Spleen (tissue), 11 donors: ENCODE data around the gene CORO6. TPM values are rescaled to one million over a fixed set of nuclear protein-coding genes. Genes with fewer than 3 reads are reported as not detected.

ENCODE experiments used
- DNase-seq: peaks from one replicate; pipeline ENCODE4 v3.0.0-alpha.2; 2020
- H3K27ac ChIP-seq, 8 donors: fragments of 200-600 bp; sonication (generic) in 7 of 8; 1 replicate in 4 of 8; 2 replicates in 4 of 8; pipeline versions ENCODE4 v1.5.0 to v1.8.0; 2016 to 2021; ENCODE audit warnings: inconsistent platforms in 4 of 8, mild to moderate bottlenecking in 4 of 8, moderate library complexity in 1 of 8
- H3K27me3 ChIP-seq, 7 donors: fragments of 200-600 bp; sonication (generic) in 6 of 7; replicated peaks in 1 of 7; 1 replicate in 4 of 7; 2 replicates in 3 of 7; pipeline versions ENCODE4 v1.5.0 to v1.8.0; 2016 to 2021; ENCODE audit warnings: inconsistent platforms in 3 of 7, mild to moderate bottlenecking in 1 of 7
- H3K36me3 ChIP-seq, 6 donors: fragments of 200-600 bp; sonication (generic) in 5 of 6; 1 replicate in 4 of 6; 2 replicates in 2 of 6; pipeline versions ENCODE4 v1.5.0 to v1.8.0; 2016 to 2021; ENCODE audit warnings: inconsistent platforms in 2 of 6
- H3K4me1 ChIP-seq, 6 donors: fragments of 200-600 bp; sonication (generic) in 5 of 6; 1 replicate in 3 of 6; 2 replicates in 3 of 6; pipeline versions ENCODE4 v1.5.0 to v1.8.0; 2016 to 2021; ENCODE audit warnings: inconsistent platforms in 3 of 6
- H3K4me3 ChIP-seq, 8 donors: fragments of 200-600 bp; sonication (generic) in 7 of 8; 1 replicate in 4 of 8; 2 replicates in 4 of 8; pipeline versions ENCODE4 v1.5.0 to v1.8.0; 2016 to 2021; ENCODE audit warnings: inconsistent platforms in 4 of 8, mild to moderate bottlenecking in 4 of 8, moderate library complexity in 2 of 8
- H3K9me3 ChIP-seq, 8 donors: fragments of 200-600 bp; sonication (generic) in 7 of 8; 1 replicate in 4 of 8; 2 replicates in 4 of 8; pipeline versions ENCODE4 v1.5.0 to v1.8.0; 2016 to 2021; ENCODE audit warnings: inconsistent platforms in 4 of 8
- POLR2A ChIP-seq, 3 donors: fragments of 450-650 bp; IDR thresholded peaks; one replicate each; pipeline ENCODE4 v1.5.1; 2017; ENCODE audit warnings: antibody characterized with exemption in 3 of 3, mild to moderate bottlenecking in 1 of 3
- POLR2AphosphoS5 ChIP-seq, 3 donors: sonication (generic); formaldehyde crosslinking; IDR thresholded peaks; one replicate each; pipeline ENCODE4 v1.5.1; 2017; ENCODE audit warnings: antibody characterized with exemption in 3 of 3
- WGBS, 5 donors: extraction: QIAGEN DNeasy Blood & Tissue Kit in 3 of 5; methylation state at CpG; one replicate each; pipeline versions ENCODE4 v1.1.5 to v1.1.7; 2013 to 2018; 5-methylcytosine and 5-hydroxymethylcytosine counted together
- intact Hi-C: fragments of 100-400 bp; cut with DNase I; formaldehyde crosslinking; loops from one replicate; pipeline ENCODE4 v1.15.0; 2023; ENCODE audit warnings: low total_unique reads
- polyA plus RNA-seq, 3 donors: library from polyadenylated mRNA; stranded (reverse); fragments of 200-250 nt; gene quantifications; one replicate each; pipeline ENCODE4 v1.2.1, GENCODE V29; 2013
- total RNA-seq, 7 donors: library from RNA; depleted of rRNA in 3 of 7; stranded (reverse); fragments of >200 nt in 3 of 7; fragmentation: NEBNext Ultra II Directional in 4 of 7; extraction: Animal tissue kit (Norgen Biotek cat#: 25700) in 4 of 7; gene quantifications; one replicate each; pipeline versions ENCODE4 v1.1.0 to v1.2.1, GENCODE V29; 2016 to 2021
- TF ChIP-seq, protein P1 (sequence below), 11 experiments: fragments of 200-600 bp in 7 of 11; fragments of 450-650 bp in 4 of 11; sonication (generic) in 4 of 11; IDR thresholded peaks in 8 of 11; conservative IDR thresholded peaks in 3 of 11; 1 replicate in 7 of 11; 2 replicates in 4 of 11; pipeline versions ENCODE4 v1.4.0 to v1.8.0; 2016 to 2021; ENCODE audit warnings: antibody characterized with exemption in 11 of 11, inconsistent platforms in 4 of 11, mild to moderate bottlenecking in 1 of 11
- donor health status: healthy with polysubstance abuse.
- donor health status: DM: no; HTN: no; CAD: no; lungs with moderate emphysema.
- donor health status: DM: no; HTN: no; CAD: no.
- donor health status: Bipolar disorder and iron deficiency.
- donor health status: healthy.
- donor health status: DM: no; HTN: no; CAD: no.
- donor health status: DM: yes; HTN: yes; CAD: no.

Gene CORO6
- total and polyA plus RNA-seq, 10 donors = 0.81 to 5.1 (median 3.5) TPM

DNA sequence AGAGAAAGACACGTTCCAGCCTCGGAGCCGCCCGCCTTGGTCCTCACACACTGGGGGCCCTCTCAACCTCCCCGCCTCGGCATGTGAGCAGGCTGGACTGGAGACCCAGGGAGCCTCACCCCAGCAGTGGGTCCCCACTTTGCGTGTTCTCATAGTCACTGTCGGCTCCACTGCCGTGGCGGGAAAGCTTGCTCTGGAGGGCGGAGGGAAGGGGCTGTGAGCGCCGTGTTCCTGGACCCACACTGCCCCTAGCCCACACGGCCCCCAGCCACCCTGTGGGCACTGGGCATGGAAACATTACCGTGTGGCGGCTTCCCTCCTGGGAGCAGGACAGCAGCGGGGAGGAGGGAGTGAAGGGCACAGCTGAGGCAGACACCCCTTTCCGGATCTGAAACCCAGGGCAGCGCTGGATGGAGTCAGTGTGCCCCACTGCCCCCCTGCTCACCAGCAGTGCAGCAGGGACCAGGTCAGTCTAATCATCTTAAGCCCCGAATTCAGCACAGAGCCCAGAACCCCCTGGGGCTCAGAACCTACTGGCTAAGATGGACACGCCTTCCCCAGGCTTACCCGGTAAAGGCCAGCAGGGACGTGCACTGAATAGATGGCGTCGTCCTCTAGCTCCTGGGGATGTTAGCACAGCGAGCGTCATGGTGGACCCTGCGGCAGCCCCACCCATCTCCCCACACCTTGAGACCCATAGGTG is 47.0 kb downstream of the CORO6 start:
- intact Hi-C loops = no loop called here
- H3K27ac ChIP-seq = no peak overlapping the region
- no peaks in the 10 kb centered on the region for H3K27me3 ChIP-seq
- 91 to 95% (median 93%) methylated on average over 21 to 28 of the region's 28 CpGs for WGBS, 5 donors
- no peak overlapping the region for H3K4me3 ChIP-seq
- no peaks in the 10 kb centered on the region for H3K9me3 ChIP-seq
- TF ChIP-seq, protein P1, sequence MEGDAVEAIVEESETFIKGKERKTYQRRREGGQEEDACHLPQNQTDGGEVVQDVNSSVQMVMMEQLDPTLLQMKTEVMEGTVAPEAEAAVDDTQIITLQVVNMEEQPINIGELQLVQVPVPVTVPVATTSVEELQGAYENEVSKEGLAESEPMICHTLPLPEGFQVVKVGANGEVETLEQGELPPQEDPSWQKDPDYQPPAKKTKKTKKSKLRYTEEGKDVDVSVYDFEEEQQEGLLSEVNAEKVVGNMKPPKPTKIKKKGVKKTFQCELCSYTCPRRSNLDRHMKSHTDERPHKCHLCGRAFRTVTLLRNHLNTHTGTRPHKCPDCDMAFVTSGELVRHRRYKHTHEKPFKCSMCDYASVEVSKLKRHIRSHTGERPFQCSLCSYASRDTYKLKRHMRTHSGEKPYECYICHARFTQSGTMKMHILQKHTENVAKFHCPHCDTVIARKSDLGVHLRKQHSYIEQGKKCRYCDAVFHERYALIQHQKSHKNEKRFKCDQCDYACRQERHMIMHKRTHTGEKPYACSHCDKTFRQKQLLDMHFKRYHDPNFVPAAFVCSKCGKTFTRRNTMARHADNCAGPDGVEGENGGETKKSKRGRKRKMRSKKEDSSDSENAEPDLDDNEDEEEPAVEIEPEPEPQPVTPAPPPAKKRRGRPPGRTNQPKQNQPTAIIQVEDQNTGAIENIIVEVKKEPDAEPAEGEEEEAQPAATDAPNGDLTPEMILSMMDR (IDR thresholded peaks at IDR 0.05 in 8 of 11, conservative IDR thresholded peaks at IDR 0.05 in 3 of 11) = no peak
- TF ChIP-seq POLR2A (IDR thresholded peaks at IDR 0.05) = no peak
- TF ChIP-seq POLR2AphosphoS5 (IDR thresholded peaks at IDR 0.05) = peak in 1 of 3 donors; percentile 45
- peaks cover 6 to 70% (median 32%) of the 10 kb centered on the region in 6 donors for H3K4me1 ChIP-seq
- peaks cover 0 to 90% (median 52%) of the 10 kb centered on the region in 6 donors for H3K36me3 ChIP-seq
- peak; percentile 77 for DNase-seq

- no peaks in the 10 kb centered on the region for H3K9me3 ChIP-seq
- peak; percentile 65 for DNase-seq
- no peaks in the 10 kb centered on the region for H3K27me3 ChIP-seq
- intact Hi-C loops = no loop called here
- no peak overlapping the region for H3K4me3 ChIP-seq
- TF ChIP-seq POLR2AphosphoS5 (IDR thresholded peaks at IDR 0.05) = peak in 1 of 3 donors; percentile 35
- TF ChIP-seq POLR2A (IDR thresholded peaks at IDR 0.05) = no peak
- TF ChIP-seq, protein P1 (IDR thresholded peaks at IDR 0.05 in 8 of 11, conservative IDR thresholded peaks at IDR 0.05 in 3 of 11) = no peak
- WGBS, 5 donors = 84 to 91% (median 89%) methylated on average over 11 to 17 of the region's 17 CpGs
- peaks cover 0 to 83% (median 52%) of the 10 kb centered on the region in 6 donors for H3K36me3 ChIP-seq
- H3K4me1 ChIP-seq = peaks cover 0 to 63% (median 27%) of the 10 kb centered on the region in 6 donors
- no peak overlapping the region for H3K27ac ChIP-seq
These were observed 47.8 kb downstream of the CORO6 start for GRCh38 chr17:29574732-29575510.

DNA sequence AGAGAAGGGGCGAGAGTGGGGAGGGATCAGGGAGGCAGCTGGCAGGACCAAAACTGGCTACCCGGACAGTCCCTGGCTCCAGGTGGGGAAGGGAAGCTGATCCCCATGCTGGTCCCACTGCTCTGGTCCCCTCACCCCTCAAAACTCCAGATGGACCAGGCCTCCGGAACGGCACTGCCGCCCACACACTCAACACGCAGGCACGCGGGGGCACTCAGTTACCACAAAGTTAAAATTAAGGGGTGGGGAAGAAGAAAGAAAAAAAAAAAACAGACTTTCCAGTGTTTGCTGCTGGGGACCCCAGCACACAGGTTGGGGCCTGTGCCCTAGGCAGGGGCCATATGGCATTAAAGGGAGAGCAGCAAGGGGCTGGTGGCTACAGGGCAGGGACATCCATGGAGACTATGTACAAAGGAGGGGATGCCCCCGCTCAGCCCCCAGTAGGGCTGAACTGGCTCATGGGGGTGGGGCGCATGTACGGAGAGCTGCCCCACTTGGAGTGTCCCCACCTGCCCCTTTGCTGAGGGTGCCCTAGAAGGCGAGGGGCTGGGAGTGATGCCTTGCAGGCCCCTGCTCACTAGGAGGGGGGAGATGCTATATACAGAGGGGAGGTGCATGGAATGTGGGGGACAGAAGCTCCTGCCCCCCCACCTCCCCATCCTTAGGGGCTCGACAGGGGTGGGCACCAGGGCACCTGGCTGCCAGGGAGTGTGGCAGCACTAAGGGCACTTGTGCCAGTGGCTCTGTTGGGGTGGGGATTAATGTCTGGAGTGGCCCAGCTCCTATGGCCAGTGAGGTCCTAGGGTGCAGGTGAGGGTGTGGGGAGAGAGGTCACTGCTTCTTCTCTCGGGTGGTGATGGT is 48.6 kb downstream of the CORO6 start:
- DNase-seq = peak; percentile 70
- H3K4me1 ChIP-seq = peaks cover 8 to 71% (median 34%) of the 10 kb centered on the region in 6 donors
- no peak overlapping the region for H3K4me3 ChIP-seq
- H3K27ac ChIP-seq = no peak overlapping the region
- WGBS, 5 donors = 85 to 92% (median 89%) methylated on average over 13 to 14 of the region's 14 CpGs
- no peaks in the 10 kb centered on the region for H3K27me3 ChIP-seq
- TF ChIP-seq POLR2A (IDR thresholded peaks at IDR 0.05) = no peak
- intact Hi-C loops = no loop called here
- peaks cover 0 to 74% (median 50%) of the 10 kb centered on the region in 6 donors for H3K36me3 ChIP-seq
- H3K9me3 ChIP-seq = no peaks in the 10 kb centered on the region

GRCh38 chr17:29573558-29573869 is 49.2 kb downstream of the CORO6 start:
- peaks cover 0 to 69% (median 46%) of the 10 kb centered on the region in 6 donors for H3K36me3 ChIP-seq
- TF ChIP-seq, protein P1 (IDR thresholded peaks at IDR 0.05 in 8 of 11, conservative IDR thresholded peaks at IDR 0.05 in 3 of 11) = no peak
- no peak for TF ChIP-seq POLR2A (IDR thresholded peaks at IDR 0.05)
- intact Hi-C loops = no loop called here
- no peaks in the 10 kb centered on the region for H3K27me3 ChIP-seq
- H3K27ac ChIP-seq = no peak overlapping the region
- H3K4me1 ChIP-seq = peaks cover 10 to 76% (median 38%) of the 10 kb centered on the region in 6 donors
- no peaks in the 10 kb centered on the region for H3K9me3 ChIP-seq
- WGBS, 5 donors = 82 to 90% (median 87%) methylated on average over 5 to 6 of the region's 6 CpGs
- no peak overlapping the region for H3K4me3 ChIP-seq
- peak; percentile 70 for DNase-seq
